Measurements from ENCODE around the gene BEND6. TPM values are rescaled to one million over a fixed set of nuclear protein-coding genes. Genes with fewer than 3 reads are reported as not detected.
A peak's percentile ranks its signal among the peaks of the same experiment; 100 is the strongest.

The BEND6 gene
- total and polyA plus RNA-seq, 2 of the 8 experiments (the other 6 are each of a cell fraction or from before 2014, with no cell fraction given): 0.71 to 2.1 TPM

DNA sequence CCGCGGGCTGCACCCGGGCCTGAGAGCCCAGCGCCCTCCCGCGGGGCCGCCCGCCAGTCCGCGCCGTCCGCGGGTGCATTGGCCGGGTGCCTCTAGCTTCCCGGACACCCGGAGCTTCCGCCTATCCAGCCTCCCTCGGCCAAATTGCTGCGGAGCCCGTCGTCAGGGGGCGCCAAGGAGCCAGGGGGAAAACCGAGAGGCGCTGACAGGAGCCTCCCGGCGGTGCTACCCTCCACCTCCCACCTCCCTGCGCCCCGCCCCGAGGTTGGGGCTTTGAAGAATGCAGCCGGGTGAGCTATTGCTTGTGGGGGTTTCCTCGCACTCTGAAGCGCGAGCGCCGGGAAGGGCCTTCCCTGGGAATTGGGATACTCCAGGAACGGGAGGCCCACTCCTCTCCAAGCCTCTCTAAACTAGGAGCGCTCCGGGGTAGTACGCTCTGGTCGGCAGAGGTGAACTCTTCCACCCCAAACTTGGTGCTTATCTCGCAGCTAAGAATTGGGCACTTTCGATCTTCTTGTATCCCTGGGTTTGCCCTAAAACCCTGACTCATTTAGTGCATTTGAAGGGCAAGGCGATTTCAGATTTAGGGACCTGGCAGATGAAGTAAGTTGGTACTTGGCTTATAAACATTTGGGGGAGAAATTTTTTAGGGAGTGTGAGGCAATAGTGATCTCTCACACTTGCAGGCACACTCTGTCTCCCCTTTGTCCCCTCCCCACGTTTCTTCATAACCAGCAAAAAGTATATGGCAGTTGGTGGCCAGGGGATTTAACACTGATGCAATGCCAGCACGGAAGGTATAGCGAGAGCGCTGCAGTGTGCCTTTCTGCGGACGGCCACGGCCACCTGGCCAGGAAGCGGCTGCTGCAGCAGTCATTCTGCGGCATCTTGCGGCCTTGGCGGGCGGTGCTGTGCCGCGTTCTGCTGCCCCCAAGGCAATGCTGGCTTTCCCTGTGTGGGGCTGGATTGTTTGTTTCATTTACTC, 556 bp downstream of the BEND6 start (continued):
- TF ChIP-seq, protein P1, sequence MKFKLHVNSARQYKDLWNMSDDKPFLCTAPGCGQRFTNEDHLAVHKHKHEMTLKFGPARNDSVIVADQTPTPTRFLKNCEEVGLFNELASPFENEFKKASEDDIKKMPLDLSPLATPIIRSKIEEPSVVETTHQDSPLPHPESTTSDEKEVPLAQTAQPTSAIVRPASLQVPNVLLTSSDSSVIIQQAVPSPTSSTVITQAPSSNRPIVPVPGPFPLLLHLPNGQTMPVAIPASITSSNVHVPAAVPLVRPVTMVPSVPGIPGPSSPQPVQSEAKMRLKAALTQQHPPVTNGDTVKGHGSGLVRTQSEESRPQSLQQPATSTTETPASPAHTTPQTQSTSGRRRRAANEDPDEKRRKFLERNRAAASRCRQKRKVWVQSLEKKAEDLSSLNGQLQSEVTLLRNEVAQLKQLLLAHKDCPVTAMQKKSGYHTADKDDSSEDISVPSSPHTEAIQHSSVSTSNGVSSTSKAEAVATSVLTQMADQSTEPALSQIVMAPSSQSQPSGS (IDR thresholded peaks at IDR 0.05; ENCODE audit: low read length): no peak
- TF ChIP-seq YY1 (IDR thresholded peaks at IDR 0.05; ENCODE audit: low read depth, low read length) (0 out of 2 replicates have a peak, but pooled peaks have one; percentile 2), TCF12 (IDR thresholded peaks at IDR 0.05; ENCODE audit: low read depth, low read length) (peak; percentile 62; the same call in 1 of the 2 replicates), KDM5A (IDR thresholded peaks at IDR 0.05; ENCODE audit: low read length) (0 out of 2 replicates have a peak, but pooled peaks have one; percentile 42), FOSL1 (IDR thresholded peaks at IDR 0.05; ENCODE audit: insufficient read depth, low read depth, low read length) (no peak), PHF8 (conservative IDR thresholded peaks at IDR 0.05; ENCODE audit: low read depth, low read length) (no peak; the same call in none of the 2 replicates), KDM1A (IDR thresholded peaks at IDR 0.05; ENCODE audit: borderline replicate concordance, low read length) (no peak), CEBPB (IDR thresholded peaks at IDR 0.05; ENCODE audit: low read depth, low read length) (peak; percentile 36; the same call in 1 of the 2 replicates), HDAC6 (IDR thresholded peaks at IDR 0.05; ENCODE audit: low read depth, low read length) (no peak), TEAD4 (IDR thresholded peaks at IDR 0.05; ENCODE audit: low read depth, low read length) (peak; percentile 52; the same call in 1 of the 2 replicates)
- TF ChIP-seq, protein P2, sequence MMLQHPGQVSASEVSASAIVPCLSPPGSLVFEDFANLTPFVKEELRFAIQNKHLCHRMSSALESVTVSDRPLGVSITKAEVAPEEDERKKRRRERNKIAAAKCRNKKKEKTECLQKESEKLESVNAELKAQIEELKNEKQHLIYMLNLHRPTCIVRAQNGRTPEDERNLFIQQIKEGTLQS (IDR thresholded peaks at IDR 0.05; ENCODE audit: insufficient read depth, low read depth, low read length): no peak
